ENCODE data around the gene RABL6.
"Not testable (repeated sequence)": the region's sequence is repeated elsewhere in the genome, so short reads cannot be mapped to it uniquely, and the experiment has no call there.

Gene RABL6

DNA sequence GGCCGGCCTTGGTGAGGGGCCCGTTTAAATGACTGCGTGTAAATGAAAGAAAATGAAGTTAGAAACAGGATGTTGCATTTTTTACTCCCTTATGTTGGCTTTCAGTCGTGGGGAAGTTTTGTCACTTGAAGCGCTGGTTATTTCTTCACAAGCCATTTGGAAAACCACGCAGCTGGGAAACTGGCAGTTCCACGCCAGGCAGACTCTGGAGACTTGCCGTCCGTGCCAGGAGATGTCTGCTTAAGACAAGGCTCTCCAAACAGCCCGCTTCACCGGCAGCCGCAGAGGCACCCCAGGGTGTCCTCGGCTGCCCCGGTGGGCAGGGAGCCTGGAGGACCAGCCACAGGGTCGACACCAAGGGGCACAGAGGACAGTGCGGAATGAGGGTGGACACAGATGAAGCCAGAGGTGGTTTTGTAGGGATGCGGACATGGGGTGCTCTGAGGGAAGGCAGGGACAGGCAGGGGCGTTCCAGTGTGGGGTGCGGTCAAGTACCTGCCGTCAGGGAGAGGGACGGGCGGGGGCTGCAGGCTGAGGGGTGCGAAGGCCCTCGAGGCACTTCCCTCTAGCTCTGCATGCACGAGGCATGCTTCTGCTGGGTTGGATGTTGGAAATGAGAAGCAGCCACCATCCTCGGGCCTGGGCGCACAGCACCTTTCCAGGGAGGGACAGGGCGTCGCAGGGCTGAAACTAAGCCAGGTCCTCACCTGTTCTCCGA, 23.4 kb downstream of the RABL6 start:
- no peak overlapping the region for H3K4me3 ChIP-seq (IDR thresholded peaks at IDR 0.05; ENCODE audit: insufficient read depth, low read depth, low read length)
- H3K27ac ChIP-seq, result no peak overlapping the region
- no peaks in the 10 kb centered on the region for H3K79me2 ChIP-seq (ENCODE audit: insufficient read depth, low read depth)
- no peaks in the 10 kb centered on the region for H3K27me3 ChIP-seq (ENCODE audit: insufficient read depth, low read depth)
- H2AFZ ChIP-seq (ENCODE audit: low read depth), result no peak overlapping the region
- H3K4me1 ChIP-seq (ENCODE audit: low read depth, poor library complexity, severe bottlenecking), result no peaks in the 10 kb centered on the region
- no peaks in the 10 kb centered on the region for H3K36me3 ChIP-seq (ENCODE audit: insufficient read depth)
- TF ChIP-seq, protein P1, sequence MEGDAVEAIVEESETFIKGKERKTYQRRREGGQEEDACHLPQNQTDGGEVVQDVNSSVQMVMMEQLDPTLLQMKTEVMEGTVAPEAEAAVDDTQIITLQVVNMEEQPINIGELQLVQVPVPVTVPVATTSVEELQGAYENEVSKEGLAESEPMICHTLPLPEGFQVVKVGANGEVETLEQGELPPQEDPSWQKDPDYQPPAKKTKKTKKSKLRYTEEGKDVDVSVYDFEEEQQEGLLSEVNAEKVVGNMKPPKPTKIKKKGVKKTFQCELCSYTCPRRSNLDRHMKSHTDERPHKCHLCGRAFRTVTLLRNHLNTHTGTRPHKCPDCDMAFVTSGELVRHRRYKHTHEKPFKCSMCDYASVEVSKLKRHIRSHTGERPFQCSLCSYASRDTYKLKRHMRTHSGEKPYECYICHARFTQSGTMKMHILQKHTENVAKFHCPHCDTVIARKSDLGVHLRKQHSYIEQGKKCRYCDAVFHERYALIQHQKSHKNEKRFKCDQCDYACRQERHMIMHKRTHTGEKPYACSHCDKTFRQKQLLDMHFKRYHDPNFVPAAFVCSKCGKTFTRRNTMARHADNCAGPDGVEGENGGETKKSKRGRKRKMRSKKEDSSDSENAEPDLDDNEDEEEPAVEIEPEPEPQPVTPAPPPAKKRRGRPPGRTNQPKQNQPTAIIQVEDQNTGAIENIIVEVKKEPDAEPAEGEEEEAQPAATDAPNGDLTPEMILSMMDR (conservative IDR thresholded peaks at IDR 0.05; ENCODE audit: low read depth, low read length), result no peak
- no peak overlapping the region for H3K4me2 ChIP-seq
- no peak overlapping the region for H3K9ac ChIP-seq
- no peaks in the 10 kb centered on the region for H4K20me1 ChIP-seq (ENCODE audit: insufficient read depth)

DNA sequence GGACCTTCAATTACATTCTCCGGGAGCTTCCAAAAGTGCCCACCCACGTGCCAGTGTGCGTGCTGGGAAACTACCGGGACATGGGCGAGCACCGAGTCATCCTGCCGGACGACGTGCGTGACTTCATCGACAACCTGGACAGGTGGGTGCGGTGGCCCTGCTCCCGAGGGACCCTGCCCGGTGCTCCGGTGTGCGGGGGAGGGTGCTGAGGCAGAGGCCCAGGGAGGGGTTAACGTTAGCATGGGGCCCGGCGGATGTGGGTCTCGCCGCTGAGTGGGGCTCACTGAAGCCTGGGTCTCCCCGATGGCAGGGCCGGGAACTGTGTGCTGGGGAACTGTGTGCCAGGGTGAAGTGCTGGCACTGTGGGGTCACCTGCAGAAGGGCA, 24.0 kb downstream of the RABL6 start:
- Histone ChIP-seq H3K4me3 (IDR thresholded peaks at IDR 0.05; ENCODE audit: insufficient read depth, low read depth, low read length) (no peak overlapping the region), H3K9ac (no peak overlapping the region), H3K4me1 (ENCODE audit: low read depth, poor library complexity, severe bottlenecking) (no peaks in the 10 kb centered on the region), H3K27me3 (ENCODE audit: insufficient read depth, low read depth) (no peaks in the 10 kb centered on the region), H3K4me2 (no peak overlapping the region), H3K36me3 (ENCODE audit: insufficient read depth) (no peaks in the 10 kb centered on the region), H2AFZ (ENCODE audit: low read depth) (no peak overlapping the region), H3K79me2 (ENCODE audit: insufficient read depth, low read depth) (no peaks in the 10 kb centered on the region), H4K20me1 (ENCODE audit: insufficient read depth) (no peaks in the 10 kb centered on the region), H3K27ac (no peak overlapping the region)
- TF ChIP-seq, protein P1 (conservative IDR thresholded peaks at IDR 0.05; ENCODE audit: low read depth, low read length), result no peak

DNA sequence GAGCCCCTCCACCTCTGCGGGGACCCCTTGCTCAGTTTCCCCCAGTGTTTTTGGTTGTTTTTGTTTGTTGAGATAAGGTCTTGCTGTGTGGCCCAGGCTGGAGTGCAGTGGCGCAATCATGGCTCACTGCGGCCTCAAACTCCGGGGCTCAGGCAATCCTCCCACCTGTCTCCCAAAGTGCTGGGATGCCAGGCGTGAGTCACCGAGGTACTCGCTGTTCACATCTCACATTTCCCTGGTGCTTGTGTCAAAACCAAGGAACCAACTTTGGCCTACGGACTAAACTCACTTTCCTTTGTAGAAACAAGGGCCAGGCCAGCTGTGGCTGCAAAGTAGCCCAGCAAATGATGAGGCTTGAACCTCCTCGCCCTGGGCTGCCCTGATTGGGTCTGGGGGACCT, 24.8 kb downstream of the RABL6 start:
- H3K4me3 ChIP-seq (IDR thresholded peaks at IDR 0.05; ENCODE audit: insufficient read depth, low read depth, low read length), result no peak overlapping the region
- H3K9ac ChIP-seq, result no peak overlapping the region
- no peaks in the 10 kb centered on the region for H3K4me1 ChIP-seq (ENCODE audit: low read depth, poor library complexity, severe bottlenecking)
- H4K20me1 ChIP-seq (ENCODE audit: insufficient read depth), result no peaks in the 10 kb centered on the region
- H3K27me3 ChIP-seq (ENCODE audit: insufficient read depth, low read depth), result no peaks in the 10 kb centered on the region
- no peak overlapping the region for H3K4me2 ChIP-seq
- TF ChIP-seq, protein P1 (conservative IDR thresholded peaks at IDR 0.05; ENCODE audit: low read depth, low read length), result no peak
- H3K36me3 ChIP-seq (ENCODE audit: insufficient read depth), result no peaks in the 10 kb centered on the region
- no peak overlapping the region for H3K27ac ChIP-seq
- H2AFZ ChIP-seq (ENCODE audit: low read depth), result no peak overlapping the region
- H3K79me2 ChIP-seq (ENCODE audit: insufficient read depth, low read depth), result no peaks in the 10 kb centered on the region

DNA sequence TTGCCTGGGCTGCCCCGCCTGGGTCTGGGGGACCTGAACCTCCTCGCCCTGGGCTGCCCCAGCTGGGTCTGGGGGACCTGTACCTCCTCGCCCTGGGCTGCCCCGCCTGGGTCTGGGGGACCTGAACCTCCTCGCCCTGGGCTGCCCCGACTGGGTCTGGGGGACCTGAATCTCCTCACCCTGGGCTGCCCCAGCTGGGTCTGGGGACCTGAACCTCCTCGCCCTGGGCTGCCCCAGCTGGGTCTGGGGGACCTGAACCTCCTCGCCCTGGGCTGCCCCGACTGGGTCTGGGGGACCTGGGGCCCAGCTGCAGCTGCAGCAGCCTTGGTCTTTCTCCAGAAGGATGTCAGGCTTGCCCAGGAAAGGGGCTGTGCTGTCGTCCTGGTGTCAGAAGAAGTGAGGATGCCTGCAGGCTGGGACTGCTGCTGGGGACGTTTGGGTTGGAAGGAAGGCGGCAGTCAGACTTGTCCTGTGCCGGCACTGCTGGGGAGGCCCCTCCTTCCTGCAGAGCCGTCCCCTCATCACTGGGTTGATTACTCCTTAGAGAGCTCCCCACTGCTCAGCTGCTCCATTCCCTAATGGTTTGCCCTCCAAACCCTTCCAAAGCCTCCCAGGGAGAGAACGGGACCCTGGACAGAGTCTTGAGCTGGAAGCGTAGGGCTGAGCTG, 25.8 kb downstream of the RABL6 start:
- not testable (repeated sequence) for H3K27ac ChIP-seq; H3K36me3 ChIP-seq (ENCODE audit: insufficient read depth); H2AFZ ChIP-seq (ENCODE audit: low read depth); H3K9ac ChIP-seq; H3K4me1 ChIP-seq (ENCODE audit: low read depth, poor library complexity, severe bottlenecking); H3K4me3 ChIP-seq (IDR thresholded peaks at IDR 0.05; ENCODE audit: insufficient read depth, low read depth, low read length); H3K27me3 ChIP-seq (ENCODE audit: insufficient read depth, low read depth); H4K20me1 ChIP-seq (ENCODE audit: insufficient read depth); H3K4me2 ChIP-seq; H3K79me2 ChIP-seq (ENCODE audit: insufficient read depth, low read depth)
